Myocyte (in vitro differentiated cells): ENCODE results near the gene USP43. TPM values are rescaled to one million over a fixed set of nuclear protein-coding genes. Genes with fewer than 3 reads are reported as not detected.
A peak's percentile ranks its signal among the peaks of the same experiment; 100 is the strongest.

Source experiments
- DNase-seq: peaks from one replicate; pipeline ENCODE4 v3.0.0-alpha.2; 2012; ENCODE audit warnings: low read depth
- total RNA-seq: library from RNA; depleted of rRNA; stranded (reverse); fragments of >200 nt; gene quantifications from 2 replicates; pipeline ENCODE4 v1.2.3, GENCODE V29; 2014

USP43 gene
- total RNA-seq, 1 donor from 2014 or later = not detected

DNA sequence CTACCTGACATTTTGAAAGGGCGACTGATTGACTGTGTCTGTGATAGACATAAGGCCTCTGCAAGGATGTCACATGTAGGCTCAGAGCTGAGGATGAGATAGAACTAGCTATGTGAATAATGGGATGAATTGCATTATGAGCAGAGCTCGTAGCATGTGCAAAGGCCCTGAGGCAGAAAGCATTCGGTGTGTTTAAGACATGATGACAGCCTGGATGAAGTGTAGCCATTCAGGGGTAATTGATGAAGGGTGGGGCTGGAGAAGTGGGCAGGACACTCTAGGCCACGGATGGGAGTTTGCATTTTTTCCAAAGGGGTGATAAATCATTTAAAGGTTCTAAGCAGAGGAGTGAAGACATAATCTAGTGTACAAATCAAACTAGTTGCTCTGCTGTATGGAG lies 62.6 kb downstream of the USP43 start:
- no peak for DNase-seq

DNA sequence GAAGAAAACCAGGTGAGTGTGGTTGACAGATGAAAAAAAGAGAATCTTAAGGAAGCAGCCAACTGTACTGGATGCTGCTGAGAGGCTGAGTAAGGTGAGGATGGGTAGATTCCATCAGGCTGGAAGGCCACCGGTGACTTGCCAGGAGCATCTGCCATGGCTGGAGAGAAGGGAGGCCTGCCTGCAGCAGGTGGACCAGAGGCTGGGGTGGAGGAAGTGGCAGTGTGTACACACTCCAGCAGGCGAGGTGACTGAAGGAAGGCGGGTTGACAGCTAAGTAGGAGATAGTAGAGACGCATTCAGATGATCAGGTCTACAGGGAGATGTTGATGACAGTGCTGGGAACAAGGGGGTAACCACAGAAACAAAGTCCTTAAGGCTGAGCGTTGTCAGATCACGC lies 69.5 kb downstream of the USP43 start:
- no peak for DNase-seq

DNA sequence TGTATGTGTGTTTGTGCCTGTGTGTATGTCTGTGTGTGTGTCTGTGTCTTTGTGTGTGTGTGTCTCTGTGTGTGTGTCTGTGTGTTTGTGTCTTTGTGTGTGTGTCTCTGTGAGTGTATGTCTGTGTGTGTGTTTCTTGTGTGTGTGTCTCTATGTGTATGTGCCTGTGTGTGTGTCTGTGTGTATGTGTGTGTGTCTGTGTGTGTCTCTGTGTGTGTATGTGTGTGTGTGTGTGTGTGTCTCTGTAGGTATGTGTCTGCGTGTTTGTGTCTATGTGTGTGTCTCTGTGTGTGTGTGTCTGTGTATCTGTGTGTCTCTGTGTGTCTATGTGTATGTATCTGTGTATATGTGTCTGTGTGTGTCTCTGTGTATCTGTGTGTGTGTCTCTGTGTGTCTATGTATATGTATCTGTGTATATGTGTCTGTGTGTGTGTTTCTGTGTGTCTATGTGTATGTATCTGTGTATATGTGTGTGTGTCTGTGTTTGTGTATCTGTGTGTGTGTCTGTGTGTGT lies 70.2 kb downstream of the USP43 start:
- no peak for DNase-seq

DNA sequence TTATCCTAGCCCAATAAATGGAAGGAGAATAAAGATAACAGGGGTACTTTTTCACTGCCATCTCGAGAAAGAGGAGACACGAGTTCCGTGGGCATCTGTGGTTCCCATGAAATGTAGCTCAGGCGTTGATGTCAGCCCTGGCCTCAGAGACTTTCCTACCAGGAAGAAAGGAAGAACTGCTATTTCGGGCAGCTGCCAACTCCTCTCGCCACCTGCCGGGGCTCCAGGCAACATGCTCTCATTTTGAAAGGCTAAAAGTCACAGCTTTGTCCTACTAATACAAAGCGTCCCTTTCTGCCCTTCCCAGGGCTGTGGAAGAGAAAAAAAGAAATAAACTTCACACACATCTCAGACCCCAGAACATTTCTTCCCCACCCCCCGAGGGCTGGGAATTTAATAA lies 80.3 kb downstream of the USP43 start:
- peak; percentile 1 for DNase-seq

DNA sequence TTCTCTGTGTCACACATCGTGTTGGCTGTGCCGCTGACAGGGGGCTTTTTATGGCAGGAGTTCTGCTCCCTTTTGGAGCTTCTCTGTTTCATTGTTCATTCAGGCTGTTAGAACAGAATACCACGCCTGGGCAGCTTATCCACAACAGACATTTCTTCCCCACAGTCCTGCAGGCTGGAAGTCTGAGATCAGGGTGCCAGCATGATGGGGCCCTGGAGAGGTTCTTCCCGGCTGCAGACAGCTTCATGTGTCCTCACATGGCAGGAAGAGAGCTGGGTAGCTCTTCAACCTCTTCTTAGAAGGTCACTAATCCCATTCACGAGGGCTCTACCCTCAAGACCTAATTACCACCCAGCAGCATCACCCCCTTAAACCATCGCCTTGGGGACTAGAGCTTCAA lies 81.0 kb downstream of the USP43 start:
- DNase-seq = no peak

DNA sequence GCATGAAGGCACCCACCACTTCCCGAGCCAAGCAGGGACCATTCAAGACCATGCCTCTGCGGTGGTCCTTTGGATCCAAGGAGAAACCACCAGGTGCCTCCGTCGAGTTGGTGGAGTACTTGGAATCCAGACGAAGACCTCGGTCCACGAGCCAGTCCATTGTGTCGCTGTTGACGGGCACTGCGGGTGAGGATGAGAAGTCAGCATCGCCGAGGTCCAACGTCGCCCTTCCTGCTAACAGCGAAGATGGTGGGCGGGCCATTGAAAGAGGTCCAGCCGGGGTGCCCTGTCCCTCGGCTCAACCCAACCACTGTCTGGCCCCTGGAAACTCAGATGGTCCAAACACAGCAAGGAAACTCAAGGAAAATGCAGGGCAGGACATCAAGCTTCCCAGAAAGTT lies 82.7 kb downstream of the USP43 start:
- no peak for DNase-seq

DNA sequence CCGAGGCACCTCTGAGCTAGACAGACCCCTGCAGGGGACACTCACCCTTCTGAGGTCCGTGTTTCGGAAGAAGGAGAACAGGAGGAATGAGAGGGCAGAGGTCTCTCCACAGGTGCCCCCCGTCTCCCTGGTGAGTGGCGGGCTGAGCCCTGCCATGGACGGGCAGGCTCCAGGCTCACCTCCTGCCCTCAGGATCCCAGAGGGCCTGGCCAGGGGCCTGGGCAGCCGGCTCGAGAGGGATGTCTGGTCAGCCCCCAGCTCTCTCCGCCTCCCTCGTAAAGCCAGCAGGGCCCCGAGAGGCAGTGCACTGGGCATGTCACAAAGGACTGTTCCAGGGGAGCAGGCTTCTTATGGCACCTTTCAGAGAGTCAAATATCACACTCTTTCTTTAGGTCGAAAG lies 83.2 kb downstream of the USP43 start:
- DNase-seq = no peak

DNA sequence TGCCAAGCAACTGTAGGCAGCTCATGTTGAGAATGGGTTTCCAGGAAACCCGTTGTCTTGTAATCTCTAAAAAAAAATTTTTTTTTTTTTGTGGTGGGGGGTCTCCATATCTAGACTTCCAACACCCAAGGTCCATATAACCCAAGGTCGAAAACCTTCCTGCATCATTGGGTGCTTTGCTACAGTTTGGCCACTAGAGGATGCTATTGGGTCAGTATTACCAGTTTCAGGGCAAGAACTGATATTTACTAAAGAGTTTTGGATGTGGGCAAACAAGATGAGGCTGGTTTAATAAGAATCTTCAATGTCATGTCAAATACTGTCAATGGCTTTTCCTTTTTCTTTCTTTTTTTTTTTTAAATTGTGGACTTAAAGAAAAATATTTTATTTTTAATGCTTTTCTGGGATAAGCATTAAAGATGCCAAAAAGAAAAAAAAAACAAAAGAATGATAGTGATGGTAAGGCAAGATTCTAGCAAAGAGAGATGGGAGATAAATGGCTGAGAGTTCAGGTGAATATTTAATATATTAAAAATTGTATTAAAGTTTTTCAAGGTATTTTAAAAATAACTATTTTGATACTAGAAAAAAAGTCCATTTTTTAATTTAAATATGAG lies 83.8 kb downstream of the USP43 start:
- DNase-seq = peak; percentile 30

DNA sequence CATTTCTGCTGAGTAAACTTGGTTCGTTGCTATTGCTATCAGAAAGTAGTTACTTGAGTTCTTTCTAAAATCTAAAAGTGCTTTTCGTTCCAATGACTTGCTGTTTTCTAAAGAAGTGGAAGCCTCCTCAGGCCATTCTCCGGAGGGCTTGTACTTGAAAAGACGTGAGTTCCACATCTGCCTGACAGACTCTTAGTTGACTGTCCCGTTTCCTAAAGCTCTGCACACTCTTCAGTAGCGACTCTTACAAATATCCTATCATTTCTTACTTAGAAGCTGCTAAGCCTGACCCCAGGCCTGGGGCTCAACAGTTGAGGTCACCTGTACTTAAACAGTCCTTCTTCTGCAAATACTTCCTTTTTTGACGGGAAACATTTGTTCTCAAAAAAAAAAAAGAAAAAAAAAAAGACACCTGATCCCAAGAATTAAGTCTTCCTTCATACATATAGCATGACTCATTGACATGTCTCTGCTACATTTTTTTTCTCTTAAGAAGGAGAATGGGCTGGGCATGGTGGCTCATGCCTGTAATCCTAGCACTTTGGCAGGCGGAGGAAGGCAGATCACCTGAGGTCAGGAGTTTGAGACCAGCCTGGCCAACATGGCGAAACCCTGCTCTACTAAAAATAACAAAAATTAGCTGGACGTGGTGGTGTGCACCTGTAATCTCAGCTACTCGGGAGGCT lies 84.6 kb downstream of the USP43 start:
- no peak for DNase-seq

DNA sequence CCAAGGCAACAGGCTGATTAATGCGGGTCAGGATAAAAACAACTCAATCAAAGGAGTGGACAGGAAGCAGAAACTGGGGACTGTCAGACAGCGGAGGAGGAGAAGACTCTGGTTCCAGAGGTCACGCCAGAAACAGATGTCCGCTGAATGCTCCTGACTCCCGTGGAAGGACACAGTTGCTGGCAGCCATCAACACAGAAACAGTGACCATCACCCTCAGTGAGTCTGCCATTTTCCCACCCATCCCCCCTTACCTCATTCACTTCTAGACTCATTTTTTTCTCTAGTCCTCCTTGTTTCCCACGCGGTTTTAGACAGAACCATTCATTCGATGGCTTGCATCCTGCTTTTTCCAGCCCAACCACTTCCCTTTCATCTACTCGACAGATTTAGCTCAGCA lies 105.2 kb downstream of the USP43 start:
- no peak for DNase-seq

DNA sequence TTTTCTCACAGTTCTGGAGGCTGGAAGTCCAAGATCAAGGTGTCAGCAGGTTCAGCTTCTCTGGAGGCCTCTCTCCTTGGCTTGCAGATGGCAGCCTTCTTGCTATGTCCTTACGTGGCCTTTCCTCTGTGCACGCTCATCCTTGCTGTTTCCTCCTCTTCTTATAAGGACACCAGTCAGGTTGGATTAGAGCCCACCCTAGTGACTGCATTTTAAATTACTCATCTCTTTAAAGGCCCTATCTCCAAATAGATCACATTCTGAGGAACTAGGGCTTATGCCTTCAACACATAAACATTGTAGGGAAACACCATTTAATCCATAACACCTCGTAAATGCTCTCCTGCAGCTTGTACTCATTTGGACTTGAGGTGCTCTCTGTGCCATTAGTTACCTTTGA lies 109.8 kb downstream of the USP43 start:
- DNase-seq = no peak

DNA sequence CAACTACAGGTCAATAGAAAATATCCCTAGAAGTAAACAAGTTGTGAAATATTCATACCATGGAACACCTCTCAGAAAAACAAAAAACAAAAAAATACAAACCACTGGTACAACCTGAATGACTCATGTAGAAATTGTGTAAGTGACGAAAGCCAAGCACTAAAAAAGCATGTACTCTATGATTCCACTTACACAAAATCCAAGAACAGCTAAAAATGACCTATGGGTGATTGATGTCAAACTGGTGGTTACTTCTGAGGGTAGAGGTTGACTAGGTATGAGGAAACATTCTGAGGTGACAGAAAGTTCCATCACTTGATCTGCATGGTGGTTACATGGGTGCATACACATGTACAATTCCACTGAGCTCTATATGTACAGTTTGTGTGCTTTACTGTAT lies 114.9 kb downstream of the USP43 start:
- DNase-seq = no peak

DNA sequence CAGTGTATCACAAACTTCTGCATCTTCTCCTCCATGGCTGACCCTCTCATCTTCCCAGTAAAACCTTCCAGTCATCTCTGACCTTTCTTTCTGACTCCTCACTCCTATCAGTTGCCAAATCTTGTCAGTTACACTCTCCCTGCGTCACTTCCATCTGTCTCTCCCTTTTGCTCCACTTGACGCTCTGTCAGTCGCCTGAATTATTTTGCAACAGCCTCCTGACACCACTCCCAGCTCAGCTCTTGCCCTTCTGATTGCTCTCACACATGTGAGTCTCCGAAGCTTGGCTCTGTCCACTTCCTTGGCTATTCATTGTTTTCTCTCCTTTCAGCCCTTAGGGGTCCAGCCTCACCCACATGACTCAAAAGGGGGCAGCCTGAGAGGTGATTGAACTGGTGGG lies 118.3 kb downstream of the USP43 start:
- DNase-seq = no peak

DNA sequence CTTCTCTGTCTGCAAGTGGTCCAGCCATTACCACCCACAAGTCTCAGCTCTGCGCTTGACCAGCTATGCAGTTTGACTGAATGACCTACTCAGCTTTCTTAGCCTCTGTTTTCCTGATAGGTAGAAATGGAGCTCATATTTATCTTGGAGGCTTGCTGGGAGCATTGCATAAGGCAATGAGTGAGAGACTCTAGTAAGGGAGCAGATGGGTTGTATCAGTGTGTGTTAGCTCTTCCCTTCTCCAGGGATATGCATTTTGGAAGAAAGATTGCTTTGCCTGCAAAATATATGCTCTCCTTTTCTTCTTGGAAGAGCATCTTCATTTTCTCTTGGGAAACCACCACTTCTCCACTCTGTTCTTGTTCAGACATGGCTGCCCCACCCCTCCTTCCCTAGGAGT lies 120.0 kb downstream of the USP43 start:
- no peak for DNase-seq

DNA sequence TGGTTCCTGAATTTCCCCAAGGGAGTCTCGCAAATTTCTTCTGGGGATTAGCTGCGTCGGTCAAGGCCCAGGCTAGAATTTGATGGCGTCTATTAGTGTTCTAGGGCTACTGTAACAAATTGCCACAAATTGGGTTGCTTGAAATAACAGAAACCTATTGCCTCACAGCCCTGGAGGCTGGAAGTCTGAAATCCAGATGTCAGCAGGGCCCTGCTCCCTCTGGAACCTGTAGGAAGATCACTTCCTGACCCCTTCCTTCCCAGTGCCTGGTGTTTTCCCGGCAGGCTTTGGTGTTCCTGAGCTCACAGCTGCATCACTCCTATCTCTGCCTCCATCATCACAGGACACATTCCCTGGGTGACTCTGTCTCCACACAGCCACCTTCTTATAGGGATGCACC lies 121.7 kb downstream of the USP43 start:
- no peak for DNase-seq

DNA sequence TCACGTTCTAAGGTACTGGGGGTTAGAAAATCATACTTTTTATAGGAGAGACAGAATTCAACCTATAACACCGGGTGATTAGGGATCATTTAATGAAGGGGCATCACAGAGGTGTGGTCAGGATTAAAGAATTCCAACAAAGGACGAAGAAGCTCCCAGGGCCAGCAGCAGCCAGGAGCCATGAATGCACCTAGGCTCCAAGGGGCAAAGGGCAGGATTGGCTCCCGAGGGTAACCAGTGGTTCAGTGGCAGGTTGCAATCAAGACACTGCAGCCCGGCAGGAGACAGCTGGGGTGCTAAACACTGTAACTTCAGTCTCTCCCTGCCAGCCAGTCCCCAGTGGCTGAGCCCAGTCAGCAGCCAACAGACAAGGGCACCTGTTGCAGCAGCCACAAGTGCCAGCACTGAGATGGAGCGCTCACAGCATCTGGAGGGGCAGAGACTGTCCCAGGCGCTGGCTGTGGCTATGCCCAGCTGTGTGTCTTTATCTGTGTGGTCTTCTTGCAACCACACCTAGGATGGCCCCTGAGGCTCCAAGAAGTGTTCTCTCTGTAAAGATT lies 122.2 kb downstream of the USP43 start:
- peak; percentile 23 for DNase-seq

DNA sequence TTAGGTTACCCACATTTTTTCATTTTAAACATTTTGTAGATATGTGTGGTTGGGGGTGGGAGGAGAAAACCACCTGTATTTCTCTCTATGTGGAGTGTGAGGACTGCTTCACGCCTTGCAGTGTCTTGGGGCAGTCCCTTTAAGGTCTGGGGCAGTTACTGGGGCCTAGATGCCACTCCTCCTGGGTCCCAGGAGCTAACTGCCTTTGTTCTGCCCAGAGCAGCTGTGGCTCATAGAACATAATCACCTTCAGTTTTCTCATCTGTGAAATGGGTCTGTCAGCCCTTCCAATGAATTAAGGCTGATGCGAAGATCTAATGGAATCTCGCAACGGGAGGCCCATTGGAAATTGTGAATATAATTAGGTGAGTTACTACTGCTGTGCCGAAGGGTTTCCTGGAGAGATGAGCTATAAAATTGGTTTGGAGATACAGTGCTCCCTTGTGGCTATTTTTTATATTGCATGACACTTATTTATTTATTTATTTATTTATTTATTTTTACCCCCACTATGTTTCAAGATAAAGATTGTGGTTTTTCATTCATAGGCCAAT lies 123.1 kb downstream of the USP43 start:
- DNase-seq = peak; percentile 9

DNA sequence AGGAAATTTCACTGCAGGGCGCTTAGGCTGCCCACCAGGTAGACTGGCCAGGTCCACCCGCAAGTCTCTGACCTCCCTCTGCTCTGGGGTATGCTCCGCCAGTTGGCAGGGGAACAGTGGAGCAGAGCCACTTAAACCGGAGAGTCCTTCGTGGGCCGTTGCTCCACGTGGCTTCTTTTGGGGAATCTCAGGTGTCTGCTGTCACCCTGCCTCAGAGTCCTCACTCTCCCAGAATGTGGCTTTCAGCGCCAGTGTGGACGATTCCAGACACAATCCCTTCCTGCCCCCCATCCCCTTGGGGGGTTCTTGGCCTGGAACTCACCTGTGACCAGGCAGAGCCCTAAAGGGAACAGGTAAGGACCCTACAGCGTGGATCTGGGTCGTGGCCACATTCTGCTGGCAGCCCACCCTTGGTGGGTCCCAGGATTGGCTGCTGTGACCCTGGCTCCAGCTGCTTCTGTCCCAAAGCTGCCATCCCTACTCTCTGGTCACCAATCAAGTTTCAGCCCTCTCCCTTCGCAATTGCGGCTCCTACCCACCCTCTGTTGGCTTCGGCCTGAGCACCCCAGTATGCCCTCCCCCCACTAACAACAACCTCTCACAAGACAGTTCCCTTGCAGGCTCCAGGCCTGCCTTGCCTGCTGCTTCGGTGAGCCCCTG lies 123.8 kb downstream of the USP43 start:
- no peak for DNase-seq

DNA sequence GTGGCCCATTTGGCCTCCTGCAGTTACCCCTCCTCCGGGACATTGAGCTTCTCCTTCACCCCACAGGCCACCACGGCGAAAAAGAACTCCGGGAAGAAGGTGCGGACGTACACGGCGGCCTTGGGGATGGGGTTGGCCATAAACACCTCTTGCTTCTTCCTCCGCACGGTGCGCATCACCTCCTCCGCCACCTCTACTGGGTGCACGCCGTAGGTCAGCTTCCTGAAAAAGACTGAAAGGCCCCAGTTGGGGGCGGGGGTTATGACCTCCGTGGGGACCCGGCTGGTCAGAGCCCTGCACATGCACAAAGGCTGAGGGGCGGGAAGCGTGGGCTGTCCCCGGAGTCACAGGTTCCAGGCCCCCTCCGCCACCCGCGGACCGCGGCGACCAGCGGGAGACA lies 126.1 kb downstream of the USP43 start:
- DNase-seq = no peak

DNA sequence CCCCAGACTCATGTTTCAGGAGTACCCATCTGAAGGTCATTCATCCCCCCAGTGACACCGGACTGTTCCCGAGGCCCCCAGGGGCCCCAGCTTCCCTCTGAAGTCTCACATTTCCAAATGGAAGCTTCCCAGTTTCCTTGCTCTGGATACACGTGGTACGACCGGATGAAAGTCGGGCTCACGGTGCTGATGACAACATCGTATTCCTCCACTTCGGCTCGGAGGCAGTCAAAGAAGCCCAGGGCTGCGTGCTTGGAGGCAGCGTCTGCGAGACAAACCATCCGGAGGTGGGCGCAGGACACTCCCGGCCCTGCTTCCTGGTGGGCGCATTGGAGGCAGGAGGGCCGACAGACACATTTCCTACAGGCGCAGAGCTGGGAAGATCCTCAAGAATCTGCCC lies 127.3 kb downstream of the USP43 start:
- no peak for DNase-seq

DNA sequence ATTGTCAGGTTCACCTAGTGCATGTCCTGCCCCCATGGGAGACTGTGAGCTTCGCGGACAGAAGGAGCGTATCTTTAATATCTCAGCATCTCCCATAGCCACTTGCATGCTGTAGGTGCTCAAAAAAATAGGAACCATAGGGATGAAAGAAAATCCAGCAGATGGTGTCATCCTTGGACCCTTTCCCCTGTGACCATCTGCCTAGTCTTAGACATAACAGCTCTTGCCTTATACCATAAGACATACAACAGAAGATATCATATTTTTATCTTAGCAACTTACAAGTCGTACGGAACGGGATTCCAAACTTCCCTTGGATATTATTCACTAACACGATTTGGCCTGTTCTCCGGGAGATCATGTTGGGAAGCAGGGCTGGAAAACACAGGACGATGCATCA lies 131.6 kb downstream of the USP43 start:
- DNase-seq = no peak
